NCI-H2227 (cell line): ENCODE data around the gene SNTB2.
A peak's percentile ranks its signal among the peaks of the same experiment; 100 is the strongest.

ENCODE experiments used
- DNase-seq: peaks from one replicate; lab custom pipeline; 2025; ENCODE audit not compliant: unreplicated experiment; lab: John Stamatoyannopoulos, UW

The SNTB2 gene

DNA sequence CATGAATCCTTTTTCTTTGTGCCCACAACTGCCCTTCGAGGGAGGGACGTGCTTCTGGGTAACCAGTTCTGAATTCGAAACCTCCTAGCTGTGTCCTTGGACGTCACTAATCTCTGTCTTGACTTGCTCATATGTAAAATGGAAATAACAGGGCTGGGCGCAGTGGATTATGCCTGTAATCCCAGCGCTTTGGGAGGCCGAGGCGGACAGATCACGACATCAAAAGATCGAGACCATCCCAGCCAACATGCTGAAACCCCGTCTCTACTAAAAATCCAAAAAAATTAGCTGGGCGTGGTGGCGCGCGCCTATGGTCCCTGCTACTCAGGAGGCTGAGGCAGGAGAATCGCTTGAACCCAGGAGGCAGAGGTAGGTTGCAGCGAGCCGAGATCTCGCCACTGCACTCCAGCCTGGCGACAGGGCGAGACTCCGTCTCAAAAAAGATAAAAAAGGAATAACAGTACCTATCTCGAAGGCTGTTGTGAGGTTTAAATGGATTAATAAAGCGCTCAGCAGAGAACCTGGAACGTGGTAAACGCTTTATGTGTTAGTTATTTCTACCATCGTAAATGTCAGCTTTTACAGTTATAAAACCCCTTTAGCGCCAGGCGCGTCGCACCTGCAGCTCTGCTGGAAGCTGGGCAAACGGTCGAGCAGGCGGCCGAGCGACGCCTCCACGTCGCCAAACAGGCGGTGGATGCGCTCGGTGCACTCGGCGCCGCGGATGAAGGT is 151.8 kb downstream of the SNTB2 start:
- no peak for DNase-seq

DNA sequence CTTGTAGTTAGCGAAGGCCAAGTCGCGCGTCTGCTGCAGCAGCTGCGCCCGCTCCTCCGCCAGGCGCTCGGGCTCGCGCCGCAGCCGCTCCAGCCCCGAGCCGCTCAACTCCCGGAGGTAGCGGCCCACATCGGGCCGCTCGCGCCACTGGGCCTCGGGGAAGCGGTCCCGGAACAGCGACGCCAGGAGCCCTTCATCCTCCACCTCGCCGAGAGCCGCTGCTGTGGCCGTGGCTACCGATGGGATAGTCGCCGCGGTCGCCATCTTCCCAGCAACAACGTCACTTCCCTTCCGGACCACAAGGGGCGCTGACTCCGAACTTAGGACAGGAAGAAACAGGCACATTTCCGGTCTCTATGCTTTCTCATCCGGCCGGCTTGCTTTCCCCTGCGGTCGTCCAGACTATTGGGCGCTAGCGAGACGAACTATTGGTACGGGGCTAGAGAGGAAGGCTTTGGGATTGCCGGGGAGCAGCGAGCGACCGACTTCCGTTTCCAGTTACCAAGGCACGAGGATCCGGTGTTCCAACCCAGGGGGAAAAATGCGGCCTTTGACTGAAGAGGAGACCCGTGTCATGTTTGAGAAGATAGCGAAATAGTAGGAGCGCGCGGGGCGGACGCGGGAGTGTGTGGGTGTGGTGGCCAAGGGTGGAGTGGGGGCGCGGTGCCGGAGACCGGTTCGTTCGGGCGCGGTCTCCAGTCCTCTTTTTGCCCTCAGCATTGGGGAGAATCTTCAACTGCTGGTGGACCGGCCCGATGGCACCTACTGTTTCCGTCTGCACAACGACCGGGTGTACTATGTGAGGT is 152.5 kb downstream of the SNTB2 start, which contains the start of the genes COG8 and NIP7:
Gene COG8, minus strand, starts transcription at position 276 of the 806 bp plus-strand sequence. Its CDS starts 12 bp downstream, at position 264.
Gene NIP7, plus strand, starts transcription at position 484 of the 806 bp plus-strand sequence. Its CDS starts 58 bp downstream, at position 542.
- peak; percentile 97 for DNase-seq

DNA sequence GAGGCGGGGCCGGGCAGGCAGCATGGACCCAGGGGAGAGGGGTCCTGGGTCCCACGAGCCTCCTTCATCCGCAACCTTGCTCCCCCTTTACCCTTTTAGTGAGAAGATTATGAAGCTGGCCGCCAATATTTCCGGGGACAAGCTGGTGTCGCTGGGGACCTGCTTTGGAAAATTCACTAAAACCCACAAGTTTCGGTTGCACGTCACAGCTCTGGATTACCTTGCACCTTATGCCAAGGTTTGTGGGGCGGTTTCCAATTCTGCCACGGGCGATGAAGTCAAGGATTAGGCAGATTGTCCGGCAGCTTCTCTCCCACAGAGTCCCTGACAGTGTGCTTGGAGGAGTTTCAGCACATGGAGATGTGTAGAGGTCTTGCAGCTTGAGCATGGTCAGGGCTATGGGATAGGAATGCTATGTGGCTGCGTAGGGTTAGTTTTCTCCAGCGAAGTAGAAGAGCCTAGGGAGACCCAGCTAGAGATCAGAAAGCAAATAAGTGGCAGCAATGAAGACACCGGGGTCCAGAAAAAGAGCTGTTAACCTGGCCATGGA is 153.2 kb downstream of the SNTB2 start:
- no peak for DNase-seq

DNA sequence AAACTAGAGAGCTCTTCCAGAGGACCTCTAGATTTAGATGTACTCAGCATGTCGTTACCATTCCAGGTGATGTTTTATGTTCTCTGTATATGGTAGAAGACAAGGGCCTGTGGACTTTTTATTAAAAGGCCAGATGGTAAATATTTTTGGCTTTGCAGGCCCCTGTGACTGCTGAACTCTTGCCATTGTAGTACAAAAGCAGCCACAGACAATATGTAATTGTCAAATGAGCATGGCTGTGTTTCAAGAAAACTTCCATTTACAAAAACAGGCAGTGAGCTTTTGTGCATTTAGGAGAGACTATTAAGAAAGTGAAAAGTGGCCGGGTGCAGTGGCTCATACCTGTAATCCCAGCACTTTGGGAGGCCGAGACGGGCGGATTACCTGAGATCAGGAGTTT is 157.2 kb downstream of the SNTB2 start:
- DNase-seq, result no peak

DNA sequence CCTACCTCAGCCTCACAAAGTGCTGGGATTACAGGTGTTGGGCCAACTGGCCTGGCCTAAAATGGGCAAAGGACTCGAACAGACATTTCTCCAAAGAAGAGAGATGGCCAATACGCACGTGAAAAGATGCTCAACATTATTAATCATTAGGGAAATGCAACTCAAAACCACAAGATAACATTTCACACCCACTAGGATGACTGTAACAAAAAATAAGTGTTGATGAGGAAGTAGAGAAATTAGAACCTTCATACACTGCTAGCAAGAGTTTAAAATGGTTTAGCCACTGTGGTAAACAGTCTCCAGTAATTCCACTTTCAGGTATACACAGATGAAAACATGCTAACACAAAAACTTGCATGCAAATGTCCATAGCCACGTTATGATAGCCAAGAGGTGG is 159.0 kb downstream of the SNTB2 start:
- no peak for DNase-seq

DNA sequence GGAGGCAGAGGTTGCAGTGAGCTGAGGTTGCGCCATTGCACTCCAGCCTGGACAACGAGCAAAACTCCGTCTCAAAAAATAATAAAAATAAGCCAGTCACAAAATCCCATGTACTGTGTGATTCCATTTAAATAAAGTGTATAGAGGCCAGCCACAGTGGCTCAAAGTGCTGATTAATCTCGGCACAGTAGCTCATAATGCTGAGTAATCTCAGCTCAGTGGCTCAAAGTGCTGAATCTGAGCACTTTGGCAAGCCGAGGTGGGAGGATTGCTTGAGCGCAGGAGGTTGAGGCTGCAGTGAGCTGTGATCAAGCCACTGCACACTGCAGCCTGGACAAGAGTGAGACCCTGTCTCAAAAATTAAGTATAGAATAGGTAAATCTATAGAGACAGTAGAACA is 159.7 kb downstream of the SNTB2 start:
- no peak for DNase-seq

DNA sequence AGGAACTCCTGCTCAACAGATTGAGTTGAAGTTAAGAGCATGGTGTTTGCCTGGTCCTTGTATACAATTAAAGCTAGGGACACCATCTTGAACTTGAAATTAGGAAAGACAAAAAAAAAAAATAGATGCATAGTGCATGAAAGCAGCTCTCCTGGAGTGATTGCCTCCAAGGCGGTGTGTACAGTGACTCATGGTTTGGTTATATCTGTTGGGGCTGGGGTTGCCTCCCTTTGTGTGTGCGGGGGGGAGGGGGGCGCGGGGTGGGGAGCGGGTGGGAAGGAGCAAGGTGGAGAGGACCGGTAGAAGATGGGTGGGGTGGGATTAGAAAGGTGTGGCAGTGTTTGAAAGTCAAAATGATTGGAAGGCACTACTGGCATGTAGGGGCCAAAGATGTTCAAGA is 161.3 kb downstream of the SNTB2 start:
- DNase-seq, result no peak

DNA sequence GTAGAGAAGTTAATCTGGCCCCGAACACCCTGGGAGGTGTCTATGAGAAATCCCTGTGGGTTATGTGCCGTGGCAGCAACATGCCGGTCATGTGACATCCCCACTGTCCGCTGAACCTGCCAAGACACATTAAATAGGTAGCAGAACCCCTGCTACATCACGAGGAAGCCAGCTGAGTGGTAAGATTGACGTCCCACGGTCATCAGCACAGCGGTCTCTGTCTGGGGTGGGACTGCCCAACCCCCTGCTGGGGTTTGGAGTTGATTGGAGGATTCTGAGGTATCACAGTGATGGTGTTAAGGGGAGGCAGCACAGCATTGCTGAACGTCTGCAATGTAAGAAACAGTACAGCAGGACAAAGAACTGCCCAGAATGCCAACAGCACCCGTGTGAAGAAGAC is 162.6 kb downstream of the SNTB2 start:
- DNase-seq, result no peak

DNA sequence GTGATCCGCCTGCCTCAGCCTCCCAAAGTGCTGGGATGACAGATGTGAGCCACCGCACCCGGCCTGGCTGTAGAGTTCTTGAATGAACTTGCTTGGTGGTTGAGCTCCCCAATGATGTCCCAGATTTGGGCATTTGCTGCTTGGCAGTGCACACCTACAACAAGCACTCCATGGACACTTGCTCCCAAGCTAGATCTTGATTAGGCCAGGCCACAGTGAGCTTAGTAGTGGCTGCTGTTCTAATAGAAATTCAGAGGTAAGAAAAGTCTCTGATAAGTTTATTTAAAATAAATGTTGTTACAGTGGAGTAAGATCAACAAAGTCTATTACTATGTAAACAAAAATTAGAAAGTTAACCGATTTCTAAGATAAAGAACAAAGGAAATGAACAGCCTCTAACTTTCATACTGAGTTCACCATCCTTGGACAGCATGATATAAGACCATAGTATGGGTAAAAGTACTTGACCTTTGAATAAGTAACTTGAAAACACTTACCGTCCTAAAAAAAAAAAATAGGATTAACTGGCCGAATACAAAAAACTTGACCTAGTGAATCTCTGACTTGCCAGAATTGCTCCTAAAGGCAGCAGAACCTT is 163.7 kb downstream of the SNTB2 start:
- DNase-seq, result no peak

DNA sequence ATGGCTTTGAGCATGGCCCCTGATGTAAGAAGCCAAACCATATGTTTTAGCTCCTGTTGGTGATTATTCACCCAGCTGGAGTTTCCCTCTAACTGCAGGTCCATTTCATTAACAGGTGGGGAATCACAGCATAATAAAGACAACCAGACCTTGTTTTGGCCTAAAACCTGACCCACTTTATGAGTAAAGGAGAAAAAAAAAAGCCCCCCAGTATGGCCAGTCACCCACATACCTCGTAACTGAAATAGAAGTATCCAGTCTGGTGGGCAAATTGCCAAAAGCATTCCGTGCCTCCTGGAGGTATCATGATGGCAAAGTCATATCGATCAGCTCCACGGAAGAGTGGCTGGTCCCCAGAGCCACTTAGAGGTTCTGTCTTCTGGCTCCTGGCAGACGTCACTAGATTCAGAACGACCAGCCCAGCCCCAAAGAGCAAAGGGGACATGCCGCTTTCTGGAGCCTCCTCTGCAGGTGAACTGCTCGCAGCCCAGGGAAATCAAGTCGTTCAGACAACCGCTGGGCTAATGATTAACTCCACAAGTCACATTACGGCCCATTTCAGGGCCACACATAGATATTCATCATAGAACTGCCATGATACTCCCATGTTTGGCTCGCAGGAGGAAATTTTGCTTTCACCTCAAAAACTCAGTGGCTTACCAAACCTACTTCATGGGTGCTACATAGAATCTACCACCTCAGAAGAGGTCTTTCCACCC is 164.5 kb downstream of the SNTB2 start, which contains the start of gene TMED6:
Gene TMED6, minus strand, starts transcription at position 478 of the 719 bp plus-strand sequence. Its CDS starts 33 bp downstream, at position 445.
- DNase-seq, result peak; percentile 32
